Chondrocyte (in vitro differentiated cells): ENCODE data around the gene IDH3G. TPM values are rescaled to one million over a fixed set of nuclear protein-coding genes. Genes with fewer than 3 reads are reported as not detected.

Experiments
- DNase-seq: peaks from one replicate; pipeline ENCODE4 v3.0.0; 2021; ENCODE audit warnings: mixed read lengths, low spot score
- H3K27ac Mint-ChIP-seq: one replicate; pipeline ENCODE4 v1.8.0; 2021; ENCODE audit warnings: mild to moderate bottlenecking, moderate library complexity, mixed read lengths; ENCODE audit not compliant: unreplicated experiment
- H3K27me3 Mint-ChIP-seq: 2 replicates; pipeline ENCODE4 v1.8.0; 2021; ENCODE audit warnings: low read depth, mixed read lengths
- H3K36me3 Mint-ChIP-seq: 2 replicates; pipeline ENCODE4 v1.8.0; 2021; ENCODE audit warnings: low read depth, mixed read lengths
- H3K4me1 Mint-ChIP-seq: 2 replicates; pipeline ENCODE4 v1.8.0; 2021; ENCODE audit warnings: low read depth, mild to moderate bottlenecking, mixed read lengths
- H3K4me3 Mint-ChIP-seq: one replicate; pipeline ENCODE4 v1.8.0; 2021; ENCODE audit warnings: mild to moderate bottlenecking, moderate library complexity, mixed read lengths; ENCODE audit not compliant: unreplicated experiment
- H3K9me3 Mint-ChIP-seq: 2 replicates; pipeline ENCODE4 v1.8.0; 2021; ENCODE audit warnings: low read depth, mixed read lengths
- total RNA-seq: library from RNA; stranded (reverse); gene quantifications from 3 replicates; pipeline ENCODE4 v1.2.1, GENCODE V29; 2021
- TF ChIP-seq, protein P1 (sequence below): fragments of 200-600 bp; sonication (generic); IDR thresholded peaks from 2 replicates; pipeline ENCODE4 v1.5.0; 2021; ENCODE audit warnings: antibody characterized with exemption, mild to moderate bottlenecking, moderate library complexity

Gene IDH3G
- total RNA-seq, 1 donor from 2014 or later: 42.8 TPM

DNA sequence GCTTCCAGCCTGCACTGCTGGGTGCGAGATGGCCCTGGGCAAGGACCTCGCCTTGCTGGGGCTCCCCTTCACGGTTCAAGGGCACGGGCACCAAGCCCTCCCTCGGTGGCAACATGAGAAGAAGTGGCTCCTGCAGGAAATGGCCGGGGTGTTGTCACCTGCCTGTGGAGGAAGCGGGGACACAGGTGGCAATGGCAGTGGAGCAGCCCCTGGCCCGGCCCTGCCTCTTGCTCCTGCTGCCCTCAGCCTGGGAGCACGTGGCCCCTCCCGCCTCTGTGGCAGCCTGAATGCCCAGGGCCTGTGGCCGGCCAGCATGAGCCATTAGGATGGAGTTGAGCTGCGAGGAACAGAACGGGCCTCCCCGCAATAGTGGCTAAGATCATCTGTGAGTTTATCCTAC is 52.7 kb downstream of the IDH3G start:
- DNase-seq: no peak
- H3K4me1 Mint-ChIP-seq: no peaks in the 10 kb centered on the region
- peaks cover 2% of the 10 kb centered on the region for H3K9me3 Mint-ChIP-seq
- H3K27ac Mint-ChIP-seq: no peak overlapping the region
- no peaks in the 10 kb centered on the region for H3K27me3 Mint-ChIP-seq
- TF ChIP-seq, protein P1, sequence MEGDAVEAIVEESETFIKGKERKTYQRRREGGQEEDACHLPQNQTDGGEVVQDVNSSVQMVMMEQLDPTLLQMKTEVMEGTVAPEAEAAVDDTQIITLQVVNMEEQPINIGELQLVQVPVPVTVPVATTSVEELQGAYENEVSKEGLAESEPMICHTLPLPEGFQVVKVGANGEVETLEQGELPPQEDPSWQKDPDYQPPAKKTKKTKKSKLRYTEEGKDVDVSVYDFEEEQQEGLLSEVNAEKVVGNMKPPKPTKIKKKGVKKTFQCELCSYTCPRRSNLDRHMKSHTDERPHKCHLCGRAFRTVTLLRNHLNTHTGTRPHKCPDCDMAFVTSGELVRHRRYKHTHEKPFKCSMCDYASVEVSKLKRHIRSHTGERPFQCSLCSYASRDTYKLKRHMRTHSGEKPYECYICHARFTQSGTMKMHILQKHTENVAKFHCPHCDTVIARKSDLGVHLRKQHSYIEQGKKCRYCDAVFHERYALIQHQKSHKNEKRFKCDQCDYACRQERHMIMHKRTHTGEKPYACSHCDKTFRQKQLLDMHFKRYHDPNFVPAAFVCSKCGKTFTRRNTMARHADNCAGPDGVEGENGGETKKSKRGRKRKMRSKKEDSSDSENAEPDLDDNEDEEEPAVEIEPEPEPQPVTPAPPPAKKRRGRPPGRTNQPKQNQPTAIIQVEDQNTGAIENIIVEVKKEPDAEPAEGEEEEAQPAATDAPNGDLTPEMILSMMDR: no peak
- H3K36me3 Mint-ChIP-seq: peaks cover 2% of the 10 kb centered on the region
- no peak overlapping the region for H3K4me3 Mint-ChIP-seq

DNA sequence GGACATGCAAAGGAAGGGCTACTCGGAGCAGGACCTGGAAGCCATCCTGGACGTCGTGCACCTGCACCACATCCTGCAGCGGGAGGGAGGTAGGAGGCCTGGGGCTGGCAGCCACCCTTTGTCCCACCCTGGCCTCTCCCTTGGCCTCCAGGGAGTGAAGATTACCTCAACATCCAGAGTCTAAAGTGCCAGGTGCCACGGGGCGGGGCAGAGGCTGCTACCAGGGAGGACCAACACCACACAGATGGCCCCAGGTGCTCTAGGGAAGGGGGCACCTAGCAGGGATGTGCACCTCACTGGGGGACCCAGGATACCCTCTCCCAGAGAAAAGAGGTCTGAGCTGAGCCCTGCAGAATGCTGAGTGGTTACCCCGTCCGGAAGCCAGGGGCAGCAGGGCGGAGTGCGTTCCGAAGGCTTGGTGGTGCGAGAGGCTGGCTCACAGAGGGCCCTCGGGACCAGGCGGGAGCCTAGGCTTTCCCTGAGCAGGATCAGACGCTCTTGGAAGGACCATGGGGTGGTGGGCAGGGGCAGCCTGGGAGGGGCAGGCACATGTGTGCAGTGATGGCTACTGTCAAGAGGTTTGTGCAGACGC is 53.4 kb downstream of the IDH3G start:
- no peak for DNase-seq
- Mint-ChIP-seq H3K4me3 (no peak overlapping the region), H3K9me3 (no peaks in the 10 kb centered on the region), H3K4me1 (no peaks in the 10 kb centered on the region), H3K27me3 (no peaks in the 10 kb centered on the region), H3K36me3 (peaks cover 2% of the 10 kb centered on the region), H3K27ac (no peak overlapping the region)
- TF ChIP-seq, protein P1: no peak

DNA sequence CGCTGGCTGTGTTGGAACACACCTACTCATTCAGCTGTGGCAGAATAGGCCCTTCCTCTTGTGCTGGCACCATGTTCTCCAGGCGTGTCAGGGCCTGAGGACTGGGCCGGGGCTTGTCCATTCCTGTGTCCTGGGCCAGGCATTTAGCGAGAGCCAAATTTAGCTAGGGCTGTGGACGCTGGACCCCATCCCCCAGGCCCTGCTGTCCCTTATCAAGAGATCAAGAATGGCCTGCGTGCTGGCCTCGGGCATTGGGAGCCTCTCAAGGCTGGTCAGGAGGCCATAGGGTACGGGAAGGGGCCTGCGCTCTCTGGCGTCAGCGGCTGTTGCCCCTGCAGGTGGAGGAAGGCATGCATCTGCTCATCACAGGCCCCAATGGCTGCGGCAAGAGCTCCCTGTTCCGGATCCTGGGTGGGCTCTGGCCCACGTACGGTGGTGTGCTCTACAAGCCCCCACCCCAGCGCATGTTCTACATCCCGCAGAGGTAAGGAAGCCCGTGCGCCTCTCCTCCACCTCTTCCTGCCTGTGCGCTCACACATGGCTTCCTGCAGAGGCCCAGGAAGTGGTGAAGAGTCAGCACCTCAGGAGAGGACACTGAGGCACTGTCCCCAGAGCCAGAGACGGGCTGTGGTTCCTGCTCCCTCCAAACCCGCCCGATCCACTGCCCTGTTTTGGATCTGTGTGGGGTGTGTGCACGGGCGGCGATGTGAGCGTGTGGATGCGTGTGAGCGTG is 54.3 kb downstream of the IDH3G start:
- TF ChIP-seq, protein P1: no peak
- Mint-ChIP-seq H3K27me3 (no peaks in the 10 kb centered on the region), H3K36me3 (peaks cover 2% of the 10 kb centered on the region), H3K27ac (no peak overlapping the region), H3K4me3 (no peak overlapping the region), H3K9me3 (peaks cover under 1% of the 10 kb centered on the region), H3K4me1 (no peaks in the 10 kb centered on the region)
- DNase-seq: no peak

DNA sequence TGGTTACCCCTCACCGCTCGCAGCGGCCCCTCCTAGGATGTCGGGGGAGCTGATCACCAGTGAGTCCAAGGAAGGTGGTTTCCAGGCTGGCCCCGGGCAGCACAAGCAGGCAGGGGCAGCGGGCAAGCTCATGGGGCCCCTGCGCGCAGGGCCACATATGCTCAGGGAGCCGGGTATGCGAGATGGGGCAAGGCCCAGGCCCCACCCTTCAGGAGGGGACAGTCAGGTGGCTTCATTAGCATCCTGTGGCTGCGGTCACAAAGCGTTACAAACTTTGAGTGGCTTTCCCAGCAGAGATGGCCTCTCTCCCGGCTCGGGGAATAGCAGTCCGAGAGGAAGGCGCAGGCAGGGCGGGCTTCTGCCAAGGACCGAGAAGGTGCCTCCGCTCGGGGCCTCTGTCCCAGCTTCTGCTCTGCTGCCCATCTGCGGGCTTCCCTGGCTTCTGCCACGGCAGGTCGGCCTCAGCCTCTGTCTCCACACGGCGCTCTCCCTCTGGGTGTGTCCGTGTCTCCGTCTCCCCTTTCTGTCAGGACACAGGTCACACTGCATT is 56.0 kb downstream of the IDH3G start:
- no peak for DNase-seq
- H3K36me3 Mint-ChIP-seq: peaks cover 7% of the 10 kb centered on the region
- no peak overlapping the region for H3K27ac Mint-ChIP-seq
- no peaks in the 10 kb centered on the region for H3K4me1 Mint-ChIP-seq
- H3K27me3 Mint-ChIP-seq: no peaks in the 10 kb centered on the region
- H3K4me3 Mint-ChIP-seq: no peak overlapping the region
- H3K9me3 Mint-ChIP-seq: peaks cover 5% of the 10 kb centered on the region
- TF ChIP-seq, protein P1: no peak

DNA sequence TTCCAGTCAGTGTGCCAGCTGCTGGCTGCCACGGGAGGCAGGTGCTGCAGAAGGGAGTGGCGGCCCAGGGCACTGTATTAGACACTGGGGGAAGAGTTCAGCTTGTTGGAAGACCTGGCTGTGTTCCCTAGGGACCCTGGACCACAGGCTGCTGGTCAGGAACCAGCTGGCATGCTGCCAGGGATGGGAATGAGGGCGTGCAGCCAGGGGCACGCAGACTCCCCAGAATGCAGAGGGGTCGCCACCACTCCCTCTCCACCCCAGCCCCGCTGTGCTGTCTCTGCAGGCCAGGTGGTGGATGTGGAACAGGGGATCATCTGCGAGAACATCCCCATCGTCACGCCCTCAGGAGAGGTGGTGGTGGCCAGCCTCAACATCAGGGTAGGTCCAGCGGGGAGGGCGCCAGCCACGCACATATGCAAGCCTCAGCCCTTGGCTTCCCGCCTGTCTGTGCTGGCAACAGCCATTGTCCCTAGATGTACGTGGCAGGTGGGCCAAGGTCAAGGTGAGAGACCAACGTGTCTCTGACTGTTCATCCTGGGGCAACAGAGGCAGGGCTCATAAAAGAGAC is 57.2 kb downstream of the IDH3G start:
- no peaks in the 10 kb centered on the region for H3K27me3 Mint-ChIP-seq
- H3K36me3 Mint-ChIP-seq: peaks cover 7% of the 10 kb centered on the region
- peaks cover 8% of the 10 kb centered on the region for H3K9me3 Mint-ChIP-seq
- H3K27ac Mint-ChIP-seq: no peak overlapping the region
- TF ChIP-seq, protein P1: no peak
- no peak overlapping the region for H3K4me3 Mint-ChIP-seq
- no peaks in the 10 kb centered on the region for H3K4me1 Mint-ChIP-seq
- DNase-seq: no peak
